CD14-positive monocyte (primary cell): ENCODE results near the gene CALML3. TPM values are rescaled to one million over a fixed set of nuclear protein-coding genes. Genes with fewer than 3 reads are reported as not detected.

Experiments
- DNase-seq, 3 donors: peaks; one replicate each; pipeline ENCODE4 v3.0.0-alpha.2; 2011 to 2022
- H2AFZ ChIP-seq: 2 replicates; pipeline ENCODE4 v1.6.0; 2012; ENCODE audit warnings: mild to moderate bottlenecking, low read depth, low read length, inconsistent platforms; ENCODE audit not compliant: insufficient read depth, poor library complexity, severe bottlenecking
- H3K27ac ChIP-seq, 2 donors: 1 replicate in 1 of 2; 2 replicates in 1 of 2; pipeline ENCODE4 v1.5.1; 2012 to 2013; ENCODE audit warnings: low read length in 2 of 2, control low read depth in 1 of 2, inconsistent platforms in 1 of 2, low read depth in 1 of 2, mild to moderate bottlenecking in 1 of 2
- H3K27me3 ChIP-seq, 2 donors: one replicate each; pipeline versions ENCODE4 v1.6.0 to v1.6.1; 2011 to 2013; ENCODE audit warnings: low read length in 2 of 2; ENCODE audit not compliant: control insufficient read depth in 2 of 2, insufficient read depth in 2 of 2
- H3K36me3 ChIP-seq, 2 donors: replicated peaks in 1 of 2; 1 replicate in 1 of 2; 2 replicates in 1 of 2; pipeline versions ENCODE4 v1.5.1 to v1.6.1; 2012 to 2013; ENCODE audit warnings: low read length in 2 of 2, control low read depth in 1 of 2, inconsistent platforms in 1 of 2, mild to moderate bottlenecking in 1 of 2; ENCODE audit not compliant: insufficient read depth in 2 of 2, control insufficient read depth in 1 of 2
- H3K4me1 ChIP-seq, 2 donors: 1 replicate in 1 of 2; 2 replicates in 1 of 2; pipeline versions ENCODE4 v1.5.1 to v1.6.1; 2012 to 2013; ENCODE audit warnings: low read length in 2 of 2, control low read depth in 1 of 2, inconsistent platforms in 1 of 2, mild to moderate bottlenecking in 1 of 2, moderate library complexity in 1 of 2; ENCODE audit not compliant: insufficient read depth in 2 of 2, control insufficient read depth in 1 of 2
- H3K4me2 ChIP-seq: replicated peaks from 2 replicates; pipeline ENCODE3; 2012; ENCODE audit warnings: low read length, moderate library complexity, mild to moderate bottlenecking; ENCODE audit not compliant: poor library complexity, severe bottlenecking; ENCODE audit errors: extremely low read depth
- H3K4me3 ChIP-seq, 3 experiments: fragments of 200-600 bp in 1 of 3; sonication (generic) in 1 of 3; replicated peaks in 1 of 3; 1 replicate in 2 of 3; 2 replicates in 1 of 3; pipeline ENCODE4 v1.5.1; 2011 to 2013; ENCODE audit warnings: low read length in 3 of 3, mild to moderate bottlenecking in 3 of 3, control low read depth in 2 of 3, low read depth in 2 of 3, inconsistent platforms in 1 of 3, moderate library complexity in 1 of 3
- H3K79me2 ChIP-seq: 2 replicates; pipeline ENCODE4 v1.6.0; 2012; ENCODE audit warnings: mild to moderate bottlenecking, control low read depth, inconsistent platforms, low read length, moderate library complexity; ENCODE audit not compliant: insufficient read depth
- H3K9ac ChIP-seq: 2 replicates; pipeline ENCODE4 v1.6.0; 2017; ENCODE audit warnings: low read length, mild to moderate bottlenecking; ENCODE audit not compliant: insufficient read depth, poor library complexity, severe bottlenecking
- H3K9me3 ChIP-seq, 2 donors: replicated peaks in 1 of 2; 1 replicate in 1 of 2; 2 replicates in 1 of 2; pipeline versions ENCODE4 v1.5.1 to v1.6.1; 2012 to 2013; ENCODE audit warnings: low read length in 2 of 2, control low read depth in 1 of 2; ENCODE audit not compliant: control insufficient read depth in 1 of 2, insufficient read depth in 1 of 2
- H4K20me1 ChIP-seq: 2 replicates; pipeline ENCODE4 v1.6.0; 2012; ENCODE audit warnings: mild to moderate bottlenecking, low read length, control low read depth, moderate library complexity; ENCODE audit not compliant: insufficient read depth
- H3K27ac Mint-ChIP-seq, 7 donors: one replicate each; pipeline ENCODE4 v1.8.0; 2020; ENCODE audit warnings: mild to moderate bottlenecking in 7 of 7, mixed read lengths in 7 of 7, moderate library complexity in 6 of 7, inconsistent platforms in 2 of 7
- H3K27me3 Mint-ChIP-seq, 3 donors: one replicate each; pipeline ENCODE4 v1.8.0; 2021 to 2022; ENCODE audit warnings: low read depth in 3 of 3, mild to moderate bottlenecking in 3 of 3, mixed read lengths in 3 of 3, moderate library complexity in 3 of 3, inconsistent platforms in 1 of 3
- H3K36me3 Mint-ChIP-seq, 2 donors: one replicate each; pipeline ENCODE4 v1.8.0; 2020; ENCODE audit warnings: mixed read lengths in 2 of 2, inconsistent platforms in 1 of 2, mild to moderate bottlenecking in 1 of 2
- H3K4me1 Mint-ChIP-seq: one replicate; pipeline ENCODE4 v1.8.0; 2020; ENCODE audit warnings: mild to moderate bottlenecking, mixed read lengths
- H3K4me3 Mint-ChIP-seq, 2 donors: one replicate each; pipeline ENCODE4 v1.8.0; 2020; ENCODE audit warnings: mild to moderate bottlenecking in 2 of 2, mixed read lengths in 2 of 2, moderate library complexity in 1 of 2
- H3K9me3 Mint-ChIP-seq, 7 donors: one replicate each; pipeline ENCODE4 v1.8.0; 2020 to 2022; ENCODE audit warnings: mixed read lengths in 7 of 7, mild to moderate bottlenecking in 6 of 7, moderate library complexity in 6 of 7, inconsistent platforms in 2 of 7
- WGBS: methylation state at CpG from one replicate; pipeline ENCODE4 v1.1.5; 2013; ENCODE audit warnings: missing lambda C conversion rate; ENCODE audit not compliant: insufficient coverage; 5-methylcytosine and 5-hydroxymethylcytosine counted together
- intact Hi-C, 2 donors: fragments of 100-400 bp; cut with micrococcal nuclease; formaldehyde crosslinking; loops; one replicate each; pipeline versions ENCODE4 v1.15.0 to v1.15.1; 2023
- polyA plus RNA-seq, 3 donors: library from polyadenylated mRNA; depleted of rRNA in 1 of 3; unstranded in 2 of 3; stranded (reverse) in 1 of 3; fragments of 300-500 nt in 2 of 3; fragments of >200 nt in 1 of 3; fragmentation: Illumina TruSeq in 2 of 3; gene quantifications; 1 replicate in 2 of 3; 2 replicates in 1 of 3; pipeline ENCODE4 v1.2.3, GENCODE V29; 2012 to 2021
- TF ChIP-seq, protein P1 (sequence below): fragments of 200-600 bp; IDR thresholded peaks from one replicate; pipeline ENCODE4 v1.8.0; 2022; ENCODE audit warnings: antibody characterized with exemption, mild to moderate bottlenecking

The CALML3 gene
- polyA plus RNA-seq, 3 donors = not detected

DNA sequence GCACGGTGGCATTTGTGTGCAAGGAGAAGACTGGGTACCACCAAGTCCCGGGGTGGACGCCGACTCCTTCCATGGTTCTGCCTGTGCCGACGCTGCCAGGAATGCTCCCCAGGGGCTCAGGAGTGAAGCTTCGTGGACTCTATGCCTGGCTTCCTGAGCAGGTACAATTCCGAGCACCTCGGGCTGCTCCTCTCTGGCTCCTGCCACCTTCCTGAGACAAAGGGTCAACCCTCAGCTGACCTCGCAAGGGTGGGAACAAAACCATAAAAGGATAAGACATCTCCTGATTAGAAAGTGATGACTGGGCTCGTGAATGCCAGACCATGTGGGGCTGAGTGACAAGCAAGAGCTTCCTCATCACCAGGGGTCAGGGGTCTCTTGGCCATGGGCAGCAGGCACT lies 31.8 kb downstream of the CALML3 start:
- peaks cover 0 to 2% (median 1%) of the 10 kb centered on the region in 3 donors for H3K27me3 Mint-ChIP-seq
- 95% methylated on average over 10 of the region's 11 CpGs for WGBS
- intact Hi-C loops = no loop called here

DNA sequence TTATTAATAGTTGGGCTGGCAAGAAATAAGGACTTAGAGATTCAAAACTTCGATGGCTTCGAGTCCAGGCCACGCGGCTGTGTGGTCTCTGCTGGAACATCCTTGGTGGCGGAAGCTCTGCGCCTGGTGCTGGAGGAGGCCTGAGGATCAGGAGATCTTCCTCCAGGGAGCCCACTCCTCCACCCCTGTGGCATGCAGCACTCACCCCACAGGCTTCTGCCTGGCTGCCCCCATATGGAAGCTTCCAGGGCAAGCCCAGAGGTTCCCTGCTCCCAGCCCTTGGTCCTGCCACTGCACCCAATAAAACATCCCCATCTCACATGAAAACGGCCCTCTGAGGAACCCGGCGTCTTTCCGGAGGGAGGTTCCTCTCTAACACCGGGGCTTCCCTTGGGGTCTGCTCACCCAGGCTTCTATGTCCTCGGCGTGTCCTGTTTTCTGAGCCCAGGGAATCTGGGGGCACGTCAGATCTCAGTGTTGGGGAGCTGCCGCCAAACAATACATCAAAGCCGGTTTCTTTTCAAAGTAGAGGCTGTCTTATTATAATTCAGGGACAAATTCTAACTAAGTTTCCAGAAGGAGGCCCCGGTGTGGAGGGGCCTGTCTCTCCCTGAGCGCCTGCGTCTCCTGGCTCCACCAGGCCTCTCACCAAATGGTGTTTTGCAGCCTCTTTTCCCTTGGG lies 32.4 kb downstream of the CALML3 start:
- H3K4me1 Mint-ChIP-seq = peaks cover 2% of the 10 kb centered on the region
- intact Hi-C loops = no loop called here
- H3K36me3 Mint-ChIP-seq = no peaks in the 10 kb centered on the region
- no peak overlapping the region for H3K4me3 ChIP-seq
- no peak overlapping the region for H3K4me2 ChIP-seq
- H3K4me3 Mint-ChIP-seq = no peak overlapping the region
- H3K4me1 ChIP-seq = no peaks in the 10 kb centered on the region
- H3K27me3 Mint-ChIP-seq = peaks cover 0 to 2% (median 1%) of the 10 kb centered on the region in 3 donors
- no peaks in the 10 kb centered on the region for H3K36me3 ChIP-seq
- no peaks in the 10 kb centered on the region for H3K9me3 Mint-ChIP-seq
- TF ChIP-seq, protein P1, sequence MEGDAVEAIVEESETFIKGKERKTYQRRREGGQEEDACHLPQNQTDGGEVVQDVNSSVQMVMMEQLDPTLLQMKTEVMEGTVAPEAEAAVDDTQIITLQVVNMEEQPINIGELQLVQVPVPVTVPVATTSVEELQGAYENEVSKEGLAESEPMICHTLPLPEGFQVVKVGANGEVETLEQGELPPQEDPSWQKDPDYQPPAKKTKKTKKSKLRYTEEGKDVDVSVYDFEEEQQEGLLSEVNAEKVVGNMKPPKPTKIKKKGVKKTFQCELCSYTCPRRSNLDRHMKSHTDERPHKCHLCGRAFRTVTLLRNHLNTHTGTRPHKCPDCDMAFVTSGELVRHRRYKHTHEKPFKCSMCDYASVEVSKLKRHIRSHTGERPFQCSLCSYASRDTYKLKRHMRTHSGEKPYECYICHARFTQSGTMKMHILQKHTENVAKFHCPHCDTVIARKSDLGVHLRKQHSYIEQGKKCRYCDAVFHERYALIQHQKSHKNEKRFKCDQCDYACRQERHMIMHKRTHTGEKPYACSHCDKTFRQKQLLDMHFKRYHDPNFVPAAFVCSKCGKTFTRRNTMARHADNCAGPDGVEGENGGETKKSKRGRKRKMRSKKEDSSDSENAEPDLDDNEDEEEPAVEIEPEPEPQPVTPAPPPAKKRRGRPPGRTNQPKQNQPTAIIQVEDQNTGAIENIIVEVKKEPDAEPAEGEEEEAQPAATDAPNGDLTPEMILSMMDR = no peak
- H2AFZ ChIP-seq = no peak overlapping the region
- no peak for DNase-seq
- no peaks in the 10 kb centered on the region for H3K79me2 ChIP-seq
- no peak overlapping the region for H3K27ac Mint-ChIP-seq
- WGBS = 93% methylated on average over 12 of the region's 19 CpGs
- H4K20me1 ChIP-seq = no peaks in the 10 kb centered on the region
- no peaks in the 10 kb centered on the region for H3K27me3 ChIP-seq
- no peaks in the 10 kb centered on the region for H3K9me3 ChIP-seq
- no peak overlapping the region for H3K9ac ChIP-seq
- H3K27ac ChIP-seq = no peak overlapping the region

More for the DNA sequence above, 31.8 kb downstream of the CALML3 start:
- H3K27ac ChIP-seq = no peak overlapping the region
- no peaks in the 10 kb centered on the region for H3K9me3 ChIP-seq
- H3K79me2 ChIP-seq = no peaks in the 10 kb centered on the region
- H2AFZ ChIP-seq = no peak overlapping the region
- Mint-ChIP-seq H3K27ac (no peak overlapping the region), H3K4me1 (peaks cover 6% of the 10 kb centered on the region), H3K36me3 (no peaks in the 10 kb centered on the region), H3K9me3 (no peaks in the 10 kb centered on the region), H3K4me3 (no peak overlapping the region)
- H3K4me3 ChIP-seq = no peak overlapping the region
- DNase-seq = no peak
- H3K36me3 ChIP-seq = no peaks in the 10 kb centered on the region
- H3K9ac ChIP-seq = no peak overlapping the region
- TF ChIP-seq, protein P1 = no peak
- no peak overlapping the region for H3K4me2 ChIP-seq
- no peaks in the 10 kb centered on the region for H4K20me1 ChIP-seq
- H3K27me3 ChIP-seq = no peaks in the 10 kb centered on the region
- H3K4me1 ChIP-seq = no peaks in the 10 kb centered on the region
